GM23338 (cell line): ENCODE measurements around the gene GIPC2. TPM values are rescaled to one million over a fixed set of nuclear protein-coding genes. Genes with fewer than 3 reads are reported as not detected.

Experiments
- ATAC-seq: fragments of 200-7000 bp; cut with Tn5 transposase; 3 replicates; pipeline ENCODE4 v1.9.1; 2020
- DNase-seq: peaks from one replicate; pipeline ENCODE4 v3.0.0-alpha.2; 2015; ENCODE audit warnings: low spot score
- H2AFZ ChIP-seq: fragments of 200-600 bp; sonication (generic); 2 replicates; pipeline ENCODE4 v1.8.0; 2016; ENCODE audit warnings: antibody characterized with exemption, mild to moderate bottlenecking, moderate library complexity
- H3F3A ChIP-seq: fragments of 200-600 bp; sonication (generic); replicated peaks from 2 replicates; pipeline ENCODE4 v1.8.0; 2017; ENCODE audit warnings: antibody characterized with exemption, mixed run types, low read depth
- H3K27ac ChIP-seq: fragments of 200-600 bp; sonication (generic); 2 replicates; pipeline ENCODE4 v1.6.1; 2016; ENCODE audit warnings: low read depth
- H3K27me3 ChIP-seq: fragments of 200-600 bp; sonication (generic); 2 replicates; pipeline ENCODE4 v1.8.0; 2016; ENCODE audit warnings: mild to moderate bottlenecking, mixed run types, moderate library complexity; ENCODE audit not compliant: insufficient read depth
- H3K36me3 ChIP-seq: fragments of 200-600 bp; sonication (generic); 2 replicates; pipeline ENCODE4 v1.8.0; 2016; ENCODE audit warnings: mild to moderate bottlenecking; ENCODE audit not compliant: insufficient read depth
- H3K4me1 ChIP-seq: fragments of 200-600 bp; sonication (generic); 2 replicates; pipeline ENCODE4 v1.8.0; 2016; ENCODE audit warnings: mild to moderate bottlenecking, moderate library complexity; ENCODE audit not compliant: insufficient read depth
- H3K4me2 ChIP-seq: fragments of 200-600 bp; sonication (generic); 2 replicates; pipeline ENCODE4 v1.7.1; 2017; ENCODE audit warnings: mixed run types
- H3K4me3 ChIP-seq: fragments of 200-600 bp; sonication (generic); 2 replicates; pipeline ENCODE4 v1.6.1; 2016; ENCODE audit warnings: mixed run types
- H3K79me2 ChIP-seq: fragments of 200-600 bp; sonication (generic); replicated peaks from 2 replicates; pipeline ENCODE4 v1.8.0; 2017; ENCODE audit warnings: mild to moderate bottlenecking; ENCODE audit not compliant: insufficient read depth
- H3K9me2 ChIP-seq: fragments of 200-600 bp; sonication (generic); 2 replicates; pipeline ENCODE4 v1.8.0; 2017; ENCODE audit not compliant: insufficient read depth
- H4K20me1 ChIP-seq: fragments of 200-600 bp; sonication (generic); replicated peaks from 2 replicates; pipeline ENCODE4 v1.8.0; 2017; ENCODE audit warnings: mild to moderate bottlenecking; ENCODE audit not compliant: insufficient read depth
- H3K27ac Mint-ChIP-seq: 2 replicates; pipeline ENCODE4 v1.8.0; 2020; ENCODE audit warnings: inconsistent platforms, mild to moderate bottlenecking, moderate library complexity, mixed read lengths
- H3K27me3 Mint-ChIP-seq: 3 replicates; pipeline ENCODE4 v1.8.0; 2022; ENCODE audit warnings: low read depth, mild to moderate bottlenecking, moderate library complexity, mixed read lengths, inconsistent platforms; ENCODE audit not compliant: insufficient read depth, poor library complexity
- H3K36me3 Mint-ChIP-seq: 3 replicates; pipeline ENCODE4 v1.8.0; 2021; ENCODE audit warnings: low read depth, mild to moderate bottlenecking, inconsistent platforms, moderate library complexity, mixed read lengths
- H3K4me1 Mint-ChIP-seq: 3 replicates; pipeline ENCODE4 v1.8.0; 2020; ENCODE audit warnings: mild to moderate bottlenecking, inconsistent platforms, mixed read lengths
- H3K4me3 Mint-ChIP-seq: 3 replicates; pipeline ENCODE4 v1.8.0; 2021; ENCODE audit warnings: moderate library complexity, mild to moderate bottlenecking, inconsistent platforms, mixed read lengths
- H3K9me3 Mint-ChIP-seq: 3 replicates; pipeline ENCODE4 v1.8.0; 2020; ENCODE audit warnings: moderate library complexity, mild to moderate bottlenecking, inconsistent platforms, mixed read lengths
- CREB1 ChIP-seq: fragments of 250-450 bp; sonication (Bioruptor Pico); IDR thresholded peaks from 2 replicates; pipeline ENCODE4 v1.5.0; 2020; ENCODE audit warnings: low read depth, mild to moderate bottlenecking, moderate library complexity
- CTCF ChIP-seq, 2 experiments: fragments of 200-600 bp in 1 of 2; sonication (generic) in 1 of 2; conservative IDR thresholded peaks; 2 replicates each; pipeline versions ENCODE4 v1.5.1 to v1.6.1; 2016 to 2017; ENCODE audit warnings: antibody characterized with exemption in 2 of 2, low read depth in 2 of 2, mild to moderate bottlenecking in 2 of 2, moderate library complexity in 1 of 2
- ETS1 ChIP-seq: IDR thresholded peaks from 2 replicates; pipeline ENCODE4 v1.6.1; 2016; ENCODE audit warnings: antibody characterized with exemption
- JUNB ChIP-seq: IDR thresholded peaks from one replicate; pipeline ENCODE4 v1.6.1; 2016; ENCODE audit warnings: antibody characterized with exemption; ENCODE audit not compliant: unreplicated experiment
- POLR2AphosphoS5 ChIP-seq: IDR thresholded peaks from 2 replicates; pipeline ENCODE4 v1.6.1; 2016; ENCODE audit warnings: antibody characterized with exemption, low read depth
- REST ChIP-seq: IDR thresholded peaks from one replicate; pipeline ENCODE4 v1.6.1; 2018; ENCODE audit warnings: antibody characterized with exemption; ENCODE audit not compliant: unreplicated experiment
- STAT1 ChIP-seq: IDR thresholded peaks from one replicate; pipeline ENCODE4 v1.6.1; 2016; ENCODE audit warnings: antibody characterized with exemption; ENCODE audit not compliant: unreplicated experiment
- ZNF114 ChIP-seq: fragments of 250-450 bp; sonication (Bioruptor Pico); IDR thresholded peaks from 2 replicates; pipeline ENCODE4 v1.5.0; 2020; ENCODE audit warnings: mild to moderate bottlenecking, moderate library complexity
- polyA plus RNA-seq: library from polyadenylated mRNA; unstranded; fragments of >200 nt; fragmentation: Nextera tagmentation; extraction: Ambion mirVana; gene quantifications from 2 replicates; pipeline ENCODE4 v1.2.1, GENCODE V29; 2016
- total RNA-seq: library from RNA; depleted of rRNA; stranded (reverse); fragments of >200 nt; shearing (Covaris generic); gene quantifications from 2 replicates; pipeline ENCODE4 v1.2.3, GENCODE V29; 2014

GIPC2 gene
- total and polyA plus RNA-seq, 2 experiments from 2014 or later = 1.2 to 1.5 TPM

GRCh38 chr1:78136680-78137079 lies 90.9 kb downstream of the GIPC2 start:
- H3K9me3 Mint-ChIP-seq = no peaks in the 10 kb centered on the region
- no peak overlapping the region for H3K4me2 ChIP-seq

More at GRCh38 chr1:78136680-78137079, 90.9 kb downstream of the GIPC2 start:
- ATAC-seq (no peak), DNase-seq (no peak)
- peaks cover 4% of the 10 kb centered on the region for H3K27me3 Mint-ChIP-seq
- H3K4me1 Mint-ChIP-seq = no peaks in the 10 kb centered on the region
- no peak overlapping the region for H2AFZ ChIP-seq
- H3K79me2 ChIP-seq = no peaks in the 10 kb centered on the region
- H3K4me3 Mint-ChIP-seq = no peak overlapping the region
- no peaks in the 10 kb centered on the region for H3K36me3 Mint-ChIP-seq
- no peaks in the 10 kb centered on the region for H3K9me2 ChIP-seq
- H3F3A ChIP-seq = no peaks in the 10 kb centered on the region
- TF ChIP-seq ZNF114 (CRISPR knock-in tag) (no peak), CTCF (conservative IDR thresholded peaks at IDR 0.05; ENCODE audit: low read depth in 2 of 2) (no peak), ETS1 (no peak), POLR2AphosphoS5 (no peak), REST (no peak), STAT1 (no peak), JUNB (no peak), CREB1 (CRISPR knock-in tag) (no peak)
- no peak overlapping the region for H3K27ac ChIP-seq
- no peak overlapping the region for H3K27ac Mint-ChIP-seq
- no peaks in the 10 kb centered on the region for H3K36me3 ChIP-seq
- H4K20me1 ChIP-seq = no peaks in the 10 kb centered on the region
- H3K4me3 ChIP-seq = no peak overlapping the region
- H3K4me1 ChIP-seq = no peaks in the 10 kb centered on the region
- H3K27me3 ChIP-seq = no peaks in the 10 kb centered on the region
